ENCODE data around the gene MAST2. TPM values are rescaled to one million over a fixed set of nuclear protein-coding genes. Genes with fewer than 3 reads are reported as not detected.
"Not testable (repeated sequence)": the region's sequence is repeated elsewhere in the genome, so short reads cannot be mapped to it uniquely, and the experiment has no call there.

MAST2 gene
- total and polyA plus RNA-seq, 5 donors, result 46.1 to 85.3 (median 69.5) TPM

GRCh38 chr1:45840704-45841103 is 37.3 kb downstream of the MAST2 start:
- intact Hi-C loops (cut with DNase I), result no loop called here
- no peak overlapping the region for H3K27ac ChIP-seq (ENCODE audit: low read length)
- no peaks in the 10 kb centered on the region for H3K4me1 ChIP-seq (ENCODE audit: control insufficient read depth, insufficient read depth, low read length)
- no peak overlapping the region for H3K4me3 ChIP-seq (ENCODE audit: low read length)
- WGBS, result 91% methylated on average over 1 of the region's 1 CpG
- ATAC-seq, result no peak
- no peak for DNase-seq
- H3K9me3 ChIP-seq (ENCODE audit: control insufficient read depth, low read length), result no peaks in the 10 kb centered on the region
- no peaks in the 10 kb centered on the region for H3K27me3 ChIP-seq (ENCODE audit: control insufficient read depth, insufficient read depth)

DNA sequence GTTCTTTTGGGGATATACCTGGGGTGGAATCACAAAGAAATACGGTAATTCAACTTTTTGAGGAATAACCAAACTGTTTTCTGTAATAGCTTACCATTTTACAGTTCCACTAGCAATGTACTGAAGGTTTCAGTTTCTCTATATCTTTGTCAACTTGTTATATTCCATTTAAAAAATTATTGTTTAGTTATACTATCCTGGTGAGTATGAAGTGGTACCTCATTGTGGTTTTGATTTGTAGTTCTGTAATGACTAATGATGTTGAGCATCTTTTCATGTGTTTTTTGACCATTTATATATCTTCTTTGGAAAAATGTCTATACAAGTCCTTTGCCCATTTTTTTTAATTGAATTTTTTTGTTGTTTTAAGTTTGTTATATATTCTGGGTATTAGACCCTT is 39.4 kb downstream of the MAST2 start:
- 96% methylated on average over 1 of the region's 1 CpG for WGBS

DNA sequence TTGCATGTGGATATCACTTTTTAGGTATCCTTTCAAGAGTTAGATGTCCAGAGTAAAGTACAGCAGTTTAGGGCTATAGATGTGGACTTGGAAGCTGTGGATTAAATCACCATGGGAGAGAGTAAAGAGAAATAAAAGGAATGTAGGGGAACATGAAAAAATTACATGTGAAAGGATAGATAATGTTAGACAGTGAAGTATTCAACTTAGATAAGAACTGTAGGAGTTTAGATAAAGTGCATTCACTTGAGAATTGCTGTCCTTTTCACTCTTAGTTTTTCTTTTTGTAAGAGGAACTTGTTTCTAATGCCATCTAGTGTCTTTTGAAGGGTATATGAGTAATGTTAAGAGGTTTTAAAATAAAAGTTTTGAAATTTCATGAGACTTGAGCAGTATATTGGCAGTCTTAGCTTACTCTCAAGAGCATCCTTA is 40.1 kb downstream of the MAST2 start:
- no peak overlapping the region for H3K27ac ChIP-seq (ENCODE audit: low read length)
- DNase-seq (no peak), ATAC-seq (no peak)
- H3K9me3 ChIP-seq (ENCODE audit: control insufficient read depth, low read length), result no peaks in the 10 kb centered on the region
- no peak overlapping the region for H3K4me3 ChIP-seq (ENCODE audit: low read length)
- no peaks in the 10 kb centered on the region for H3K27me3 ChIP-seq (ENCODE audit: control insufficient read depth, insufficient read depth)
- no peaks in the 10 kb centered on the region for H3K4me1 ChIP-seq (ENCODE audit: control insufficient read depth, insufficient read depth, low read length)
- intact Hi-C loops (cut with DNase I), result no loop called here

More for the DNA sequence above, 39.4 kb downstream of the MAST2 start:
- no peaks in the 10 kb centered on the region for H3K4me1 ChIP-seq (ENCODE audit: control insufficient read depth, insufficient read depth, low read length)
- H3K27me3 ChIP-seq (ENCODE audit: control insufficient read depth, insufficient read depth), result no peaks in the 10 kb centered on the region
- DNase-seq (no peak), ATAC-seq (no peak)
- no peak overlapping the region for H3K4me3 ChIP-seq (ENCODE audit: low read length)
- H3K27ac ChIP-seq (ENCODE audit: low read length), result no peak overlapping the region
- intact Hi-C loops (cut with DNase I), result no loop called here
- no peaks in the 10 kb centered on the region for H3K9me3 ChIP-seq (ENCODE audit: control insufficient read depth, low read length)

DNA sequence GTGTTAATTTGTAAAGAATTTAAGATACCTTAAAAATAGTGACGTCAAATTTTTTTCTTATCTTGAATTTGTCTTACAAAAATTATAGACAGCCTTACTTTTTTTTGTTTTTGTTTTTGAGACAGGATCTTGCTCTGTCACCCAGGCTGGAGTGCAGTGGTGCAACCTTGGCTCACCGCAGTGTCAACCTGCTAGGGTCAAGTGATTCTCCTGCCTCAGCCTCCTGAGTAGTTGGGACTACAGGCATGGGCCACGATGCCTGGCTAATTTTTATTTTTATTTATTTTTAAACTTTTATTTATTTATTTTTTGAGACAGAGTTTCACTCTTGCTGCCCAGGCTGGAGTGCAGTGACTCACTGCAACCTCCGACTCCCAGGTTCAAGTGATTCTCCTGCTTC is 40.6 kb downstream of the MAST2 start:
- H3K4me3 ChIP-seq (ENCODE audit: low read length); H3K27me3 ChIP-seq (ENCODE audit: control insufficient read depth, insufficient read depth); H3K27ac ChIP-seq (ENCODE audit: low read length); H3K4me1 ChIP-seq (ENCODE audit: control insufficient read depth, insufficient read depth, low read length); intact Hi-C loops (cut with DNase I); ATAC-seq; H3K9me3 ChIP-seq (ENCODE audit: control insufficient read depth, low read length); DNase-seq: not testable (repeated sequence)
- WGBS, result 73% methylated on average over 4 of the region's 4 CpGs

- ATAC-seq, result no peak
- 63% methylated on average over 3 of the region's 3 CpGs for WGBS
Measured at GRCh38 chr1:45846931-45847330, 43.5 kb downstream of the MAST2 start.

DNA sequence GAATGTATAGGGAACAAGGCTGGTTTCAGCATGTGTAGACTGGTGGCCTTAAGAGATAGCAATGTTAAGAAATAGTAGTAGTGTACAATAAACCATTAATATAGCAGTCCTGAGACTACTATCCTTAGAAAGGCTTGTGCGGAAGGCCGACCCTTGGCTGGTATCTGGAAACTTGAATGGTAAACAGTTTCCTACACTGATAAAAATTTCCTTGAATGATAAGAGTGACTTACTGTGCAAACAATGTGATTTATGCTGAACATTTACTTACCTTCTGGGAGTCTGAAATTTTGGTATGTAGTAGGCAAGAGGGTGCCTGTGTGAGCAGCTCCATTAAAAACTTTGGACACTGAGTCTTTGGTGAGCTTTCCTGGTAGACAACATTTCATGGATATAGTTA is 44.7 kb downstream of the MAST2 start:
- no peak for ATAC-seq
- no peaks in the 10 kb centered on the region for H3K9me3 ChIP-seq (ENCODE audit: control insufficient read depth, low read length)
- no peaks in the 10 kb centered on the region for H3K4me1 ChIP-seq (ENCODE audit: control insufficient read depth, insufficient read depth, low read length)
- no peak overlapping the region for H3K27ac ChIP-seq (ENCODE audit: low read length)
- WGBS, result 84% methylated on average over 2 of the region's 2 CpGs
- H3K27me3 ChIP-seq (ENCODE audit: control insufficient read depth, insufficient read depth), result no peaks in the 10 kb centered on the region
- H3K4me3 ChIP-seq (ENCODE audit: low read length), result no peak overlapping the region
- intact Hi-C loops (cut with DNase I), result no loop called here
- no peak for DNase-seq

More at GRCh38 chr1:45846931-45847330, 43.5 kb downstream of the MAST2 start:
- H3K27me3 ChIP-seq (ENCODE audit: control insufficient read depth, insufficient read depth), result no peaks in the 10 kb centered on the region
- no peak overlapping the region for H3K4me3 ChIP-seq (ENCODE audit: low read length)
- DNase-seq, result no peak
- intact Hi-C loops (cut with DNase I), result no loop called here
- no peaks in the 10 kb centered on the region for H3K4me1 ChIP-seq (ENCODE audit: control insufficient read depth, insufficient read depth, low read length)
- H3K27ac ChIP-seq (ENCODE audit: low read length), result no peak overlapping the region
- H3K9me3 ChIP-seq (ENCODE audit: control insufficient read depth, low read length), result no peaks in the 10 kb centered on the region

DNA sequence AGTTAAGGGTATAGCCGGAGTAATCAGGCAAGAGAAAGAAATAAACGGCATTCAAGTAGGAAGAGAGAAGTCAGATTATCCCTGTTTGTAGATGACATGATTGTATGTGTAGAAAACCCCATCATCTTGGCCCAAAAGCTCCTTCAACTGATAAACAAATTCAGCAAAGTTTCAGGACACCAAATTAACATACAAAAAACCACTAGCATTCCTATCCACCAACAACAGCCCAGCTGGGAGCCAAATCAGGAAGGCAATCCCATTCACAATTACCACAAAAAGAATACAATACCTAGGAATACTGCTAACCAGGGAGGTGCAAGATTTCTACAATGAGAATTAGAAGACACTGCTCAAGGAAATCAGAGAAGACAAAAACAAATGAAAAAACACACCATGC is 45.3 kb downstream of the MAST2 start:
- Histone ChIP-seq H3K4me3 (ENCODE audit: low read length) (no peak overlapping the region), H3K9me3 (ENCODE audit: control insufficient read depth, low read length) (no peaks in the 10 kb centered on the region), H3K27me3 (ENCODE audit: control insufficient read depth, insufficient read depth) (no peaks in the 10 kb centered on the region), H3K4me1 (ENCODE audit: control insufficient read depth, insufficient read depth, low read length) (no peaks in the 10 kb centered on the region), H3K27ac (ENCODE audit: low read length) (no peak overlapping the region)
- no peak for DNase-seq
- intact Hi-C loops (cut with DNase I), result no loop called here
- WGBS, result 100% methylated on average over 2 of the region's 2 CpGs
- ATAC-seq, result no peak

DNA sequence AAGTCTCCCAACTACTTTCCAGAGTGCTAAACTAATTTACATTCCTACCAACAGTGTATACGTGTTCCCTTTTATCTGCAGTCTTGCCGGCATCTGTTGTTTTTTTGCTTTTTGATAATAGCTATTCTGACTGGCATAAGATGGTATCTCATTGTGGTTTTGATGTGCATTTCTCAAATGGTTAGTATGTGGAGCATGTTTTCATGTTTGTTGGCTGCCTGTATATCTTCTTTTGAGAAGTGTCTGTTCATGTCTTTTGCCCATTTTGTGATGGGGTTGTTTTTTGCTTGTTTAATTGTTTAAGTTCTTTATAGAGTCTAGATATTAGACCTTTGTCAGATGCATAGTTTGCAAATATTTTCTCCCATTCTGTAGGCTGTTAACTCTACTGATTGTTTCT is 46.6 kb downstream of the MAST2 start:
- ATAC-seq (no peak), DNase-seq (no peak)
- H3K4me3 ChIP-seq (ENCODE audit: low read length), result no peak overlapping the region
- 94% methylated on average over 2 of the region's 2 CpGs for WGBS
- H3K9me3 ChIP-seq (ENCODE audit: control insufficient read depth, low read length), result no peaks in the 10 kb centered on the region
- peaks cover 3% of the 10 kb centered on the region for H3K4me1 ChIP-seq (ENCODE audit: control insufficient read depth, insufficient read depth, low read length)
- no peak overlapping the region for H3K27ac ChIP-seq (ENCODE audit: low read length)
- intact Hi-C loops (cut with DNase I), result no loop called here
- H3K27me3 ChIP-seq (ENCODE audit: control insufficient read depth, insufficient read depth), result no peaks in the 10 kb centered on the region

DNA sequence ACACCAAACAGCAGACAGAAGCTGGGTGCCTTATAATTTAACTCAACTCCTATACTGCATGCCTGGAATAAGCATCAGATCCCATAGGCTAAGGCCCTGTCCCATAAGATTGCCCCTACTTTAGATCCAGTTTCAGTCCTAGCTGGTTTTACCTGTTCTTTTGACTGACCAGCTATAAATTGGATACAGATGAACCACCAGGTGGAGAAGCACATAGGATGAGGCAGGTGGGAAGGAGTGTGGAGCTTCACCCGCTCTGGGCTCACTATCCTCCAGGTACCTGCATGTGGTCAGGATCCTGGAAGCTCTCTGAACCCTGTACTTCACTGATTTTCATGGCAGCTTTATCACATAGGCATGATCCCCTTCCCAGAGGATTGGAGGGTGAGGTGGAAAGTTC is 51.3 kb downstream of the MAST2 start:
- Histone ChIP-seq H3K4me1 (ENCODE audit: control insufficient read depth, insufficient read depth, low read length) (peaks cover 3% of the 10 kb centered on the region), H3K9me3 (ENCODE audit: control insufficient read depth, low read length) (no peaks in the 10 kb centered on the region), H3K27me3 (ENCODE audit: control insufficient read depth, insufficient read depth) (no peaks in the 10 kb centered on the region), H3K27ac (ENCODE audit: low read length) (no peak overlapping the region), H3K4me3 (ENCODE audit: low read length) (no peak overlapping the region)
- no peak for DNase-seq
- ATAC-seq, result no peak
- intact Hi-C loops (cut with DNase I), result no loop called here
- WGBS, result 98% methylated on average over 1 of the region's 1 CpG

GRCh38 chr1:45857101-45857700 is 53.8 kb downstream of the MAST2 start:
- no peak overlapping the region for H3K4me3 ChIP-seq (ENCODE audit: low read length)

DNA sequence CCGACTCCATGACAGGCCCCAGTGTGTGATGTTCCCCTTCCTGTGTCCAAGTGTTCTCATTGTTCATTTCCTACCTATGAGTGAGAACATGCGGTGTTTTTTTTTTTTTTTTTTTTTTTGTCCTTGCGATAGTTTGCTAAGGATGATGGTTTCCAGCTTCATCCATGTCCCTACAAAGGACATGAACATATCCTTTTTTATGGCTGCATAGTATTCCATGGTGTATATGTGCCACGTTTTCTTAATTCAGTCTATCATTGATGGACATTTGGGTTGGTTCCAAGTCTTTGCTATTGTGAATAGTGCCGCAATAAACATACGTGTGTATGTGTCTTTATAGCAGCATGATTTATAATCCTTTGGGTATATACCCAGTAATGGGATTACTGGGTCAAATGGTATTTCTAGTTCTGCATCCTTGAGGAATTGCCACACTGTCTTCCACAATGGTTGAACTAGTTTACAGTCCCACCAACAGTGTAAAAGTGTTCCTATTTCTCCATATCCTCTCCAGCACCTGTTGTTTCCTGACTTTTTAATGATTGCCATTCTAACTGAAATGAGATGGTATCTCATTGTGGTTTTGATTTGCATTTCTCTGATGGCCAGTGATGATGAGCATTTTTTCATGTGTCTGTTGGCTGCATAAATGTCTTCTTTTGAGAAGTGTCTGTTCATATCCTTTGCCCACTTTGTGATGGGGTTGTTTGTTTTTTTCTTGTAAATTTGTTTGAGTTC is 54.5 kb downstream of the MAST2 start:
- H3K27me3 ChIP-seq (ENCODE audit: control insufficient read depth, insufficient read depth); H3K27ac ChIP-seq (ENCODE audit: low read length); H3K4me1 ChIP-seq (ENCODE audit: control insufficient read depth, insufficient read depth, low read length); H3K4me3 ChIP-seq (ENCODE audit: low read length); intact Hi-C loops (cut with DNase I); ATAC-seq; H3K9me3 ChIP-seq (ENCODE audit: control insufficient read depth, low read length); DNase-seq: not testable (repeated sequence)
- WGBS, result 93% methylated on average over 6 of the region's 6 CpGs

More at GRCh38 chr1:45857101-45857700, 53.8 kb downstream of the MAST2 start:
- H3K27ac ChIP-seq (ENCODE audit: low read length), result no peak overlapping the region
- ATAC-seq (no peak), DNase-seq (no peak)
- intact Hi-C loops (cut with DNase I), result no loop called here
- H3K27me3 ChIP-seq (ENCODE audit: control insufficient read depth, insufficient read depth), result no peaks in the 10 kb centered on the region
- peaks cover 3% of the 10 kb centered on the region for H3K4me1 ChIP-seq (ENCODE audit: control insufficient read depth, insufficient read depth, low read length)
- H3K9me3 ChIP-seq (ENCODE audit: control insufficient read depth, low read length), result no peaks in the 10 kb centered on the region
